ENCODE results near the gene FGF9. TPM values are rescaled to one million over a fixed set of nuclear protein-coding genes. Genes with fewer than 3 reads are reported as not detected.

FGF9 gene
- total RNA-seq, 1 experiment from 2014 or later = 0.26 TPM

- H3K27me3 Mint-ChIP-seq (ENCODE audit: low read depth) = no peaks in the 10 kb centered on the region
- H3K9me3 Mint-ChIP-seq = no peaks in the 10 kb centered on the region
- ATAC-seq (no peak), DNase-seq (ENCODE audit: low spot score) (no peak)
- ChIA-PET CTCF (no interaction called here), POLR2A (no interaction called here)
- TF ChIP-seq MAX (CRISPR knock-in tag; IDR thresholded peaks at IDR 0.05) (no peak), PRRX2 (CRISPR knock-in tag; IDR thresholded peaks at IDR 0.05) (no peak), IRF1 (CRISPR knock-in tag; IDR thresholded peaks at IDR 0.05) (no peak), ZNF532 (CRISPR knock-in tag; IDR thresholded peaks at IDR 0.05; ENCODE audit: borderline replicate concordance) (no peak), CDX4 (CRISPR knock-in tag; IDR thresholded peaks at IDR 0.05; ENCODE audit: borderline replicate concordance) (no peak), EMX1 (CRISPR knock-in tag; IDR thresholded peaks at IDR 0.05) (no peak), AFF4 (CRISPR knock-in tag; IDR thresholded peaks at IDR 0.05; ENCODE audit: borderline replicate concordance) (no peak), HMGXB4 (CRISPR knock-in tag; IDR thresholded peaks at IDR 0.05) (no peak), JUN (CRISPR knock-in tag; IDR thresholded peaks at IDR 0.05) (no peak), SMAD4 (CRISPR knock-in tag; IDR thresholded peaks at IDR 0.05) (no peak), RELA (CRISPR knock-in tag; IDR thresholded peaks at IDR 0.05; ENCODE audit: borderline replicate concordance) (no peak), ZNF138 (CRISPR knock-in tag; conservative IDR thresholded peaks at IDR 0.05) (no peak), JAZF1 (CRISPR knock-in tag; IDR thresholded peaks at IDR 0.05) (no peak), MLX (CRISPR knock-in tag; IDR thresholded peaks at IDR 0.05) (no peak), ZNF423 (CRISPR knock-in tag; IDR thresholded peaks at IDR 0.05) (no peak), ELF4 (CRISPR knock-in tag; IDR thresholded peaks at IDR 0.05; ENCODE audit: low read depth) (no peak), E2F4 (CRISPR knock-in tag; IDR thresholded peaks at IDR 0.05; ENCODE audit: borderline replicate concordance, low read depth) (no peak), ZNF232 (CRISPR knock-in tag; IDR thresholded peaks at IDR 0.05) (no peak)
- no peaks in the 10 kb centered on the region for H3K4me1 Mint-ChIP-seq
- no peak overlapping the region for H3K27ac Mint-ChIP-seq
- no peaks in the 10 kb centered on the region for H3K36me3 Mint-ChIP-seq
- no peak overlapping the region for H3K4me3 Mint-ChIP-seq
Measured at GRCh38 chr13:21744149-21744548, 73.3 kb downstream of the FGF9 start.
